Esophagus muscularis mucosa (tissue), 4 donors: Measurements from ENCODE around the gene NCOR1. TPM values are rescaled to one million over a fixed set of nuclear protein-coding genes. Genes with fewer than 3 reads are reported as not detected.

Experiments
- DNase-seq: peaks from one replicate; pipeline ENCODE4 v3.0.0-alpha.2; 2017; ENCODE audit errors: extremely low spot score
- H3K27ac ChIP-seq, 4 donors: fragments of 200-600 bp; sonication (generic); replicated peaks in 1 of 4; 1 replicate in 3 of 4; 2 replicates in 1 of 4; pipeline ENCODE4 v1.5.1; 2016 to 2019; ENCODE audit warnings: mild to moderate bottlenecking in 1 of 4
- H3K27me3 ChIP-seq, 4 donors: fragments of 200-600 bp; sonication (generic); one replicate each; pipeline versions ENCODE4 v1.5.1 to v1.6.0; 2016 to 2019
- H3K36me3 ChIP-seq, 4 donors: fragments of 200-600 bp; sonication (generic); one replicate each; pipeline ENCODE4 v1.5.1; 2016 to 2019
- H3K4me1 ChIP-seq, 4 donors: fragments of 200-600 bp; sonication (generic); one replicate each; pipeline ENCODE4 v1.5.1; 2016 to 2019
- H3K4me3 ChIP-seq, 4 donors: fragments of 200-600 bp; sonication (generic); 1 replicate in 2 of 4; 2 replicates in 2 of 4; pipeline ENCODE4 v1.5.1; 2016 to 2019; ENCODE audit warnings: mild to moderate bottlenecking in 4 of 4, moderate library complexity in 1 of 4
- H3K9me3 ChIP-seq, 4 donors: fragments of 200-600 bp; sonication (generic); 1 replicate in 3 of 4; 2 replicates in 1 of 4; pipeline ENCODE4 v1.5.1; 2016 to 2019
- EP300 ChIP-seq: sonication (generic); formaldehyde crosslinking; IDR thresholded peaks from one replicate; pipeline ENCODE4 v1.6.1; 2017; ENCODE audit warnings: antibody characterized with exemption
- POLR2A ChIP-seq: fragments of 450-650 bp; IDR thresholded peaks from one replicate; pipeline ENCODE4 v1.6.1; 2017; ENCODE audit warnings: antibody characterized with exemption, moderate library complexity, mild to moderate bottlenecking, low read depth
- POLR2AphosphoS5 ChIP-seq, 2 donors: sonication (generic); formaldehyde crosslinking; IDR thresholded peaks; one replicate each; pipeline ENCODE4 v1.6.1; 2017; ENCODE audit warnings: antibody characterized with exemption in 2 of 2
- WGBS: methylation state at CpG from one replicate; pipeline ENCODE4 v1.1.5; 2018; 5-methylcytosine and 5-hydroxymethylcytosine counted together
- intact Hi-C: fragments of 100-400 bp; cut with DNase I; formaldehyde crosslinking; loops from one replicate; pipeline ENCODE4 v1.15.1; 2023
- total RNA-seq, 4 donors: library from RNA; depleted of rRNA; stranded (reverse); fragments of >200 nt; gene quantifications; one replicate each; pipeline versions ENCODE4 v1.1.0 to v1.2.1, GENCODE V29; 2016
- TF ChIP-seq, protein P1 (sequence below), 3 experiments: fragments of 200-600 bp in 2 of 3; fragments of 450-650 bp in 1 of 3; sonication (generic) in 2 of 3; IDR thresholded peaks; one replicate each; pipeline ENCODE4 v1.5.1; 2017 to 2019; ENCODE audit warnings: antibody characterized with exemption in 3 of 3, mild to moderate bottlenecking in 2 of 3, moderate library complexity in 1 of 3

Gene NCOR1
- total RNA-seq, 4 donors from 2014 or later, result 100 to 123 (median 109) TPM

DNA sequence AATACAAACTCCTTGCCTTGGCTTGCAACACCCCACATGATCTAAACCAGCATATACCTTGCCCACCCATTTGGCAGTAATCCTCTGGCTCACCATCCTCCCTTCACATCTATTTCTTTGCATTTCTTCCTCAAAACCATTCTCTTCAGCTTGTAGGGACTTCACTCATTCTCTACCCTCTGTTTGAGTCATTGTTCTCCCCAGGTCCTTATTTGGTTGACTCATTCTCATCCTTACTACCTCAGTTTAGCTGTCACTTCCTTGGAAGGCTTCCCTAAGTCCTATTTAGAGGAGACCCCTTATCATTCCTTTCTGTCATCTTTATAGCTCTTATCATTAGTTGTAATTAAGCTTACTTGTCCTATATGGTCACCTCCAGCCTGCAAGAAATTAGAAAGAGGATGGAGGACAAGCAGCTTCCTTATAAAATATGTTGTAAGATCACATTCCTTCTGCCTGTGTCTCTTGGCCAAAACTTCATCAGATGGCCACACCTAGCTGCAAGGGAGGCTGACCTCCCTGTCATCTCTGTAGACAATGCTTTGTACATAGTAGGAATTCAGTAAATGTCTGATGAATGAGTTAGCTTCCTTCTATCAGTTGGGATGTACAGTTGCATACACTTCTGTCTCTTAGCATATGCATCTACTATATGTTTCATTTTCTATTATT lies 214.0 kb downstream of the NCOR1 start:
- TF ChIP-seq EP300 (no peak), POLR2A (no peak), POLR2AphosphoS5 (IDR thresholded peaks at IDR 0.05) (no peak)
- TF ChIP-seq, protein P1, sequence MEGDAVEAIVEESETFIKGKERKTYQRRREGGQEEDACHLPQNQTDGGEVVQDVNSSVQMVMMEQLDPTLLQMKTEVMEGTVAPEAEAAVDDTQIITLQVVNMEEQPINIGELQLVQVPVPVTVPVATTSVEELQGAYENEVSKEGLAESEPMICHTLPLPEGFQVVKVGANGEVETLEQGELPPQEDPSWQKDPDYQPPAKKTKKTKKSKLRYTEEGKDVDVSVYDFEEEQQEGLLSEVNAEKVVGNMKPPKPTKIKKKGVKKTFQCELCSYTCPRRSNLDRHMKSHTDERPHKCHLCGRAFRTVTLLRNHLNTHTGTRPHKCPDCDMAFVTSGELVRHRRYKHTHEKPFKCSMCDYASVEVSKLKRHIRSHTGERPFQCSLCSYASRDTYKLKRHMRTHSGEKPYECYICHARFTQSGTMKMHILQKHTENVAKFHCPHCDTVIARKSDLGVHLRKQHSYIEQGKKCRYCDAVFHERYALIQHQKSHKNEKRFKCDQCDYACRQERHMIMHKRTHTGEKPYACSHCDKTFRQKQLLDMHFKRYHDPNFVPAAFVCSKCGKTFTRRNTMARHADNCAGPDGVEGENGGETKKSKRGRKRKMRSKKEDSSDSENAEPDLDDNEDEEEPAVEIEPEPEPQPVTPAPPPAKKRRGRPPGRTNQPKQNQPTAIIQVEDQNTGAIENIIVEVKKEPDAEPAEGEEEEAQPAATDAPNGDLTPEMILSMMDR (IDR thresholded peaks at IDR 0.05), result no peak
- Histone ChIP-seq H3K4me3 (peak overlapping the region in 2 of 4 donors; percentile 82 to 84), H3K9me3 (no peaks in the 10 kb centered on the region), H3K4me1 (peaks cover 27 to 35% (median 33%) of the 10 kb centered on the region in 4 donors), H3K27ac (peak overlapping the region in 1 of 4 donors; percentile 98), H3K27me3 (no peaks in the 10 kb centered on the region), H3K36me3 (peaks cover 43 to 55% (median 50%) of the 10 kb centered on the region in 4 donors)
- DNase-seq, result no peak
- intact Hi-C loops, result no loop called here

DNA sequence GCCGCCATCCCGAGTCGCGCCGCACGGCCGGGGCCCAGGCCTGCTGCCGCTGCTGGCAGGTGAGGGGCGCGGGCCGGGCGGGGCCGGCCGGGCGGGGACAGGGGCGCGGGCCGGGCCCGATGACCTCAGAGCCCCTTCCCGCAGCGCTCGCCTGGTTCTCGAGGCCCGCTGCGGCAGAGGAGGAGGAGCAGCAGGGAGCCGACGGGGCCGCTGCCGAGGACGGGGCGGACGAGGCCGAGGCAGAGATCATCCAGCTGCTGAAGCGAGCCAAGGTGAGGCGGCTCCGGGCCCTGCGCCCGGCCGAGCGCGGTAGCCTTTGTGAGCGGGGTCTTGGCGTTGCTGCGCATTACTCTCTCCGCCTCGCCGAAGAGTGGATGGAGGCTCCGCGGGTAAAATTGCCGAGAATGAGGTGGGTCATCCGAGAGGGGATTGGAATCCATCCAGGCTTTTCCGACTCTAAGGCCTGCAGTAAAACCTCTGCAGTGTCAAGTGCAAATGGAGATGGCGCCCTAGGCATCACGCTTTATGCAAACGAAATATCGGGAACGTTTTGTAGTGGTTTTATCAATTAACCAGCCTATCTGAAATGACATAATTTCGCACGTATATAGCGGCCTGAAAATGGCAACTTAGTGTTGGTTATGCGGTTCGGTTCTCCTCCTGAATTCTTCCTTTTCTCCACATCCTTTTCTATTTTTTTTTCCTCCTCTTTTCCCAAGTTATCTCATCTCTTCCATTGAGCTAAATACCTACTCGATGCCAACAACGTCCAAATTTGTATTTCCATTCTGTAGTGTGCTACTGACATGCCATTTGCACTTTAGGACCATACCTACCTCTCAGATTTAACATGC lies 215.1 kb downstream of the NCOR1 start:
- TF ChIP-seq POLR2A (no peak), EP300 (no peak), POLR2AphosphoS5 (IDR thresholded peaks at IDR 0.05) (no peak)
- TF ChIP-seq, protein P1 (IDR thresholded peaks at IDR 0.05), result no peak
- H3K27ac ChIP-seq, result peak overlapping the region; percentile 91 to 98 (median 98)
- WGBS, result 3% methylated on average over 16 of the region's 64 CpGs
- H3K27me3 ChIP-seq, result no peaks in the 10 kb centered on the region
- intact Hi-C loops, result loop anchor here (2.0 to 10.0 kb wide), 2 partner anchors 55 to 171 kb away; partner anchors contain the start of gene ADORA2B
- H3K9me3 ChIP-seq, result no peaks in the 10 kb centered on the region
- peak overlapping the region; percentile 74 to 93 (median 83) for H3K4me3 ChIP-seq
- H3K36me3 ChIP-seq, result peaks cover 31 to 45% (median 40%) of the 10 kb centered on the region in 4 donors
- H3K4me1 ChIP-seq, result peaks cover 22 to 38% (median 33%) of the 10 kb centered on the region in 4 donors
- no peak for DNase-seq

DNA sequence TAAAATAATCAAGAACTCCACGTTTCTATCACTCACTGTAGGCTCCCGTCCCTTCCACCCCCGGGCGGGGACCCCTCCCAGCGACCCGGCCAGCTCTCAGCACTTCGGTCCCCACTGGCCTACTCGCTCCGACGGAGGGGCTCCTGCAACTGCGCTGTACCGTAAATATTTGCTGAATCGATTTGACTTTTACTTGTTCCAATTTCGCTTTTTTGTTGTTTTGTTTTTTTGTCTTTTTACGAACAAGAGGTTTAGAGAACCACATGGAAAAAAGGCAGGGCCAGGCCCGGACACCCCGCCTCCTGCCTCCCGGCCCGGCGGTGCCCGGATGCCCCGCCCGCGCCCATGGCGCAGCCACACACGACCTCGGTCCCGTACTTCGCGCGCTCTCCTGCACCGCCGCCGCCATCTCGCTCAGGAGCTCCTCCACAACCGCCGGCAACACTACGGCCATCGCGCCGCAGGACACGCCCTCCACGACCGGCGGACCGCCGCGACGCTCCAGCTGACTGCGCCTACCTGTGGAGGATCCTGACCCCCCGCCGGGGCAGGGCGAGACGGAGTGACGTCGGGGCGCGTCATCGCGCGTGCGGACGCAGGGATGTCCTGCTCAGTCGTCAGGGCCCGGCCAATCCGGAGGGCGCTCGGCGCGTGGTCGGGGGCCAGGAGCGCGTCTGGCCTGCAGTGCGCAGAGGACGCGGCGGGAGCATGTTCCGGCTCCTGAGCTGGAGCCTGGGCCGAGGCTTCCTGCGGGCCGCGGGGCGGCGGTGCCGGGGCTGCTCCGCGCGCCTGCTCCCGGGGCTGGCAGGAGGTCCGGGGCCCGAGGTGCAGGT lies 216.0 kb downstream of the NCOR1 start, which contains the start of the genes TTC19 and ZSWIM7:
TTC19 (plus strand) TSS at position 684 of the 833 bp plus-strand sequence; CDS start at position 709, 25 bp downstream.
ZSWIM7 (minus strand) TSS at position 564 of the 833 bp plus-strand sequence; CDS start at position 454, 110 bp downstream.
- Histone ChIP-seq H3K36me3 (peaks cover 23 to 44% (median 32%) of the 10 kb centered on the region in 4 donors), H3K9me3 (no peaks in the 10 kb centered on the region), H3K4me3 (peak within 1 kb of the TSS; percentile 74 to 93 (median 83)), H3K27me3 (no peaks in the 10 kb centered on the region), H3K27ac (peak within 1 kb of the TSS; percentile 91 to 98 (median 98)), H3K4me1 (peaks cover 14 to 35% (median 31%) of the 10 kb centered on the region in 4 donors)
- WGBS, result under 1% methylated on average over 78 of the region's 91 CpGs
- DNase-seq, result peak; percentile 99
- intact Hi-C loops, result loop anchor here (2.0 to 10.0 kb wide), 2 partner anchors 55 to 171 kb away; partner anchors contain the start of gene ADORA2B
- TF ChIP-seq, protein P1 (IDR thresholded peaks at IDR 0.05), result peak in 1 of 3 experiments; percentile 8
- TF ChIP-seq POLR2A (peak; percentile 91), POLR2AphosphoS5 (IDR thresholded peaks at IDR 0.05) (peak; percentile 99), EP300 (peak; percentile 55)

DNA sequence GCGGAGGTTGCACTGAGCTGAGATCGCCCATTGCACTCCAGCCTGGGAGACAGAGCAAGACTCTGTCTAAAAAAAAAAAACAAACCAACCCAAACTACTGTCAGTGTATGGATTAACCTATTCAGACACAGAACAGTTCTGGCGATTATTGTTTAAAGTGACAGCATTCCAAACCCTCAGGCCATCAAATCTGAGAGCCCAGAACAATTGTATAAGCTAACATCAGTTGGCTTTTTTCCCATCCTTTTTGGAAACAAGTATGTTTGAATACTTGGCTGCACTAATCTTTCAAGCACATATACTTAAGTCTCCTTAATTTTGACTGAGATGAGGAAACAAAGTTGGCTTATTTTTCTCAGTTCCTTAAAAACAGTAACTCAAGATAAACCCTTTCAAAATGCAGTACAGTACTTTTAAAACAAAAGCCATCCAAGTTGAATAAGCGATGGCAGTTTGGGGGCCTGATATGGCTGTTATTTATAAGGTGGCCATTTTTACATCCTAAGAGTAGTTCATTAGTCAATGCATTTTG lies 217.2 kb downstream of the NCOR1 start:
- TF ChIP-seq EP300, result no peak
- TF ChIP-seq, protein P1 (IDR thresholded peaks at IDR 0.05), result no peak
- no peak for TF ChIP-seq POLR2A
- no peak for TF ChIP-seq POLR2AphosphoS5 (IDR thresholded peaks at IDR 0.05)
- WGBS, result 74% methylated on average over 4 of the region's 4 CpGs

More for the DNA sequence above, 217.2 kb downstream of the NCOR1 start:
- no peaks in the 10 kb centered on the region for H3K27me3 ChIP-seq
- peak overlapping the region; percentile 91 to 98 (median 98) for H3K27ac ChIP-seq
- intact Hi-C loops, result loop anchor here (2.0 to 10.0 kb wide), 2 partner anchors 53 to 169 kb away; partner anchors contain the start of gene ADORA2B
- DNase-seq, result no peak
- peaks cover 12 to 43% (median 25%) of the 10 kb centered on the region in 4 donors for H3K36me3 ChIP-seq
- no peaks in the 10 kb centered on the region for H3K9me3 ChIP-seq
- peak overlapping the region in 3 of 4 donors; percentile 74 to 93 (median 84) for H3K4me3 ChIP-seq
- peaks cover 13 to 34% (median 30%) of the 10 kb centered on the region in 4 donors for H3K4me1 ChIP-seq
